ENCODE results near the gene CCDC15. TPM values are rescaled to one million over a fixed set of nuclear protein-coding genes. Genes with fewer than 3 reads are reported as not detected.

The CCDC15 gene
- total and polyA plus RNA-seq, 2 donors (not counting 1 experiment from before 2014, with no cell fraction given), result 1.2 to 2.3 TPM

DNA sequence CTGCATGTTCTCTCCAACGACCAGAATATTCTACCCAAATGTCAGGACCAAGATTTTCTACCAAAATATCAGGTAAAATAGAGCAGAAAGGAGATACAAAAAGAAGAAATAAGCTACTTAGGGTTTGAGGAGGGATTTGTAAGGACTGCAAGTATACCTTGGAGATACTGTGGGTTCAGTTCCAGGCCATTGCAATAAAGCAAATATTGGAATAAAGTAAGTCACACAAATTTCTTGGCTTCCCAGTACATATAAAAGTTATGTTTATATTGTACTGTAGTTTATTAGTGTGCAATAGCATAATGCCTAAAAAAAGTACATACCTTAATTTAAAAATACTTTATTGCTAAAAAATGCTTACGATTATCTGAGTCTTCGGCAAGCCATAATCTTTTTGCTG lies 34.1 kb downstream of the CCDC15 start:
- Histone ChIP-seq H3K27ac (ENCODE audit: insufficient read depth, low read length) (no peak overlapping the region), H3K27me3 (ENCODE audit: control insufficient read depth, insufficient read depth, low read length) (no peaks in the 10 kb centered on the region), H2AFZ (ENCODE audit: low read length) (no peak overlapping the region), H3K9me3 (ENCODE audit: control insufficient read depth, insufficient read depth, low read depth, low read length) (no peaks in the 10 kb centered on the region), H3K4me2 (ENCODE audit: extremely low read depth, insufficient read depth, low read length) (no peak overlapping the region), H3K36me3 (ENCODE audit: control insufficient read depth, insufficient read depth, low read length) (no peaks in the 10 kb centered on the region), H3K4me3 (replicated peaks in 1 of 4; ENCODE audit: control extremely low read depth in 1 of 4, insufficient read depth in 1 of 4, low read depth in 3 of 4, low read length in 4 of 4) (no peak overlapping the region), H4K20me1 (ENCODE audit: control insufficient read depth, extremely low read depth, insufficient read depth, low read length) (no peaks in the 10 kb centered on the region), H3K9ac (ENCODE audit: insufficient read depth, low read length) (no peak overlapping the region), H3K79me2 (ENCODE audit: control insufficient read depth, insufficient read depth, low read length) (no peaks in the 10 kb centered on the region), H3K4me1 (ENCODE audit: control insufficient read depth, extremely low read depth, insufficient read depth, low read length) (no peaks in the 10 kb centered on the region)
- no peak for TF ChIP-seq EZH2 (IDR thresholded peaks at IDR 0.05; ENCODE audit: low read length, missing control alignments)
- TF ChIP-seq, protein P1, sequence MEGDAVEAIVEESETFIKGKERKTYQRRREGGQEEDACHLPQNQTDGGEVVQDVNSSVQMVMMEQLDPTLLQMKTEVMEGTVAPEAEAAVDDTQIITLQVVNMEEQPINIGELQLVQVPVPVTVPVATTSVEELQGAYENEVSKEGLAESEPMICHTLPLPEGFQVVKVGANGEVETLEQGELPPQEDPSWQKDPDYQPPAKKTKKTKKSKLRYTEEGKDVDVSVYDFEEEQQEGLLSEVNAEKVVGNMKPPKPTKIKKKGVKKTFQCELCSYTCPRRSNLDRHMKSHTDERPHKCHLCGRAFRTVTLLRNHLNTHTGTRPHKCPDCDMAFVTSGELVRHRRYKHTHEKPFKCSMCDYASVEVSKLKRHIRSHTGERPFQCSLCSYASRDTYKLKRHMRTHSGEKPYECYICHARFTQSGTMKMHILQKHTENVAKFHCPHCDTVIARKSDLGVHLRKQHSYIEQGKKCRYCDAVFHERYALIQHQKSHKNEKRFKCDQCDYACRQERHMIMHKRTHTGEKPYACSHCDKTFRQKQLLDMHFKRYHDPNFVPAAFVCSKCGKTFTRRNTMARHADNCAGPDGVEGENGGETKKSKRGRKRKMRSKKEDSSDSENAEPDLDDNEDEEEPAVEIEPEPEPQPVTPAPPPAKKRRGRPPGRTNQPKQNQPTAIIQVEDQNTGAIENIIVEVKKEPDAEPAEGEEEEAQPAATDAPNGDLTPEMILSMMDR (conservative IDR thresholded peaks at IDR 0.05 in 1 of 2, IDR thresholded peaks at IDR 0.05 in 1 of 2; ENCODE audit: low read depth in 1 of 2, low read length in 2 of 2), result no peak
- no peak for DNase-seq (ENCODE audit: low read depth in 2 of 2)

DNA sequence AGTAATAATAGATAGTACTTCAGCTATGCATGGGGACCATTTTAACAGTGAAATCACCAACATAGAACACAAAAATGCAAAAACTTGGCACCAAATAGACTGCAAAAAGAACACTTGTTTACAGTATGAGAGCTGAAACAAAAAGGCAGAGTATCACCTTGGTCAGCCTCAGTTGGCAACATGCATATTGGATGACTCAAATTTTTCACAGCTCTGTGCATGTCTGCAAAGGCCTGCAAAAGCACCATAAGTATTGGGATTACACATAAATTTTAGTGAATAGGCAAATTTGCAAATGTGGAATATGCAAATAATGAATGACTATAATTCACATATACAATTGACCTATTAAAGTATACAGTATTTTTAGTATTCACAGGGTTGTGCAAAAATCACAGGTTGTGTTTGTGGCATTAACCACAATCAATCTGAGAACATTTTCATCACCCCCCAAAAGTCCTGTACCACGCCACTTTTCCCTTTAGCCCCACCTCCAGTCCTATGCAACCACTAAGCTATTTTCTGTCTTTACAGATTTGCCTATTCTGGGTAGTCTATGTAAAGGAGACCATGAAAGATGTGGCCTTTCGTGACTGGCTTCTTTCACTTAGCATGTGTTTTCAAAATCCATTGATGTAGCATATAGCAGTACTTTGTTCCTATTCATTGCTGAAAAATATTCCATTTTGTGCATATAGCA lies 47.2 kb downstream of the CCDC15 start:
- Histone ChIP-seq H3K4me1 (ENCODE audit: control insufficient read depth, extremely low read depth, insufficient read depth, low read length) (no peaks in the 10 kb centered on the region), H3K36me3 (ENCODE audit: control insufficient read depth, insufficient read depth, low read length) (peaks cover 2% of the 10 kb centered on the region), H3K4me2 (ENCODE audit: extremely low read depth, insufficient read depth, low read length) (no peak overlapping the region), H3K9ac (ENCODE audit: insufficient read depth, low read length) (no peak overlapping the region), H3K27me3 (ENCODE audit: control insufficient read depth, insufficient read depth, low read length) (no peaks in the 10 kb centered on the region), H4K20me1 (ENCODE audit: control insufficient read depth, extremely low read depth, insufficient read depth, low read length) (no peaks in the 10 kb centered on the region), H3K27ac (ENCODE audit: insufficient read depth, low read length) (no peak overlapping the region), H3K9me3 (ENCODE audit: control insufficient read depth, insufficient read depth, low read depth, low read length) (no peaks in the 10 kb centered on the region), H3K4me3 (replicated peaks in 1 of 4; ENCODE audit: control extremely low read depth in 1 of 4, insufficient read depth in 1 of 4, low read depth in 3 of 4, low read length in 4 of 4) (no peak overlapping the region), H3K79me2 (ENCODE audit: control insufficient read depth, insufficient read depth, low read length) (no peaks in the 10 kb centered on the region), H2AFZ (ENCODE audit: low read length) (no peak overlapping the region)
- peak in 1 of 2 donors; percentile 46 for DNase-seq (ENCODE audit: low read depth in 2 of 2)
- no peak for TF ChIP-seq EZH2 (IDR thresholded peaks at IDR 0.05; ENCODE audit: low read length, missing control alignments)
- TF ChIP-seq, protein P1 (conservative IDR thresholded peaks at IDR 0.05 in 1 of 2, IDR thresholded peaks at IDR 0.05 in 1 of 2; ENCODE audit: low read depth in 1 of 2, low read length in 2 of 2), result no peak

DNA sequence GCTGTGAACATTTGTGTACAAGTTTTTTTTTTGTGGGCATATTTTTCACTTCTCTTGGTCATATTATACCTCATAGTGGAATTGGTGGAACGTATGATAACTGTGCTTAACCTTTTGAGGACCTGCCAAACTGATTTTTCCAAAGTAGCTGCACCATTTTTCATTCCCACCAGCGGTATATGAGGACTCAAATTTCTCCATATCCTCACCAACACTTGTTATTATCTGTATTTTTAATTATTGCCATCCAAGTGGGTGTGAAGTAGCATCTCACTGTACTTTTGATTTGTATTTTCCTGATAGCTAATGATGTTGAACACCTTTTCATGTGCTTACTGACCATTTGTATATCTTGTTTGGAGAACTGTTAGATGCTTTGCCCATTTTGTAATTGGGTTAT lies 47.8 kb downstream of the CCDC15 start:
- Histone ChIP-seq H2AFZ (ENCODE audit: low read length) (no peak overlapping the region), H3K4me3 (replicated peaks in 1 of 4; ENCODE audit: control extremely low read depth in 1 of 4, insufficient read depth in 1 of 4, low read depth in 3 of 4, low read length in 4 of 4) (no peak overlapping the region)
- no peak for TF ChIP-seq EZH2 (IDR thresholded peaks at IDR 0.05; ENCODE audit: low read length, missing control alignments)
- TF ChIP-seq, protein P1 (conservative IDR thresholded peaks at IDR 0.05 in 1 of 2, IDR thresholded peaks at IDR 0.05 in 1 of 2; ENCODE audit: low read depth in 1 of 2, low read length in 2 of 2), result no peak

More for the DNA sequence above, 47.8 kb downstream of the CCDC15 start:
- Histone ChIP-seq H3K4me2 (ENCODE audit: extremely low read depth, insufficient read depth, low read length) (no peak overlapping the region), H3K9me3 (ENCODE audit: control insufficient read depth, insufficient read depth, low read depth, low read length) (no peaks in the 10 kb centered on the region), H3K27me3 (ENCODE audit: control insufficient read depth, insufficient read depth, low read length) (no peaks in the 10 kb centered on the region), H3K4me1 (ENCODE audit: control insufficient read depth, extremely low read depth, insufficient read depth, low read length) (no peaks in the 10 kb centered on the region), H3K27ac (ENCODE audit: insufficient read depth, low read length) (no peak overlapping the region), H3K9ac (ENCODE audit: insufficient read depth, low read length) (no peak overlapping the region), H4K20me1 (ENCODE audit: control insufficient read depth, extremely low read depth, insufficient read depth, low read length) (no peaks in the 10 kb centered on the region), H3K36me3 (ENCODE audit: control insufficient read depth, insufficient read depth, low read length) (peaks cover 2% of the 10 kb centered on the region), H3K79me2 (ENCODE audit: control insufficient read depth, insufficient read depth, low read length) (no peaks in the 10 kb centered on the region)
- DNase-seq (ENCODE audit: low read depth in 2 of 2), result no peak
